HCEC 1CT (cell line): ENCODE results near the gene FUBP1.
"Not testable (repeated sequence)": the region's sequence is repeated elsewhere in the genome, so short reads cannot be mapped to it uniquely, and the experiment has no call there.

Experiments
- DNase-seq: peaks from one replicate; pipeline ENCODE4 v3.0.0-alpha.2; 2017

FUBP1 gene

DNA sequence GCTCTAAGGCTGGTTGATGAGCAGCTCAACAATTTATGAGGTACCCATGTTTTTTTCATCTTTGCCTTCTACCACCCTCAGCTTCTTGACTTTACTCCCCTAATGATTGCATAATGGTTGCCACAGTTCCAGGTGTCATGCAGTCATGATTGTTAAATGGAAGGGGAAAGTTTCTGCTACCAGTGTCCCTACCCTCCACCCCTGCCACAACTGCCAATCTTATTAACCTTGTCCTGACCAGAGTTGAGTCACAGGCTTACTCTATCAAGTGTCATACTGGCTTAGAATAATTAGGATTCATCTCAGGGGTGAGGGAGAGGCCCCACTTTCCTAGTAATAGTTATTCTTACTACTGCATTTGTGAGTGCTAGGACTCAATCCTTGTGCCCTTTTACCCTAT, 7.9 kb upstream of the FUBP1 start:
- DNase-seq, result no peak

DNA sequence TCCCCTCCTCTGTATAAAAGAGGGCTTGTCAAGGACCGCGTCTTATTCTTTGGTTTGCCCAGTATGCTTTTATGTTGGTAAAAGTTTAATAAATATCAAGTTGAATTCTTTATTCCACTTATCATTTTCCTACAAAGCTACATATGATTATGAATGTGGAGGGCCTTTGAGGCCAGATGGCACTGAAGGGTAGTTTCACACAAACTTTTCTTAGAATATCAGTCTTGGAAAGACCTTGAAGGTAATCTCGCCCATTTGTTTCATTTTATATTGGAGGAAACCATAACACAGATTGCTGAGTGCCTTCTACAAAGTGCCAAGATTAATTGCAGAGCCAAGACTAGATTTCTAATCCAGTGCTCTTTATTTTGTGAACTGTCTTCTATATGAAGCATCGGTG, 5.8 kb upstream of the FUBP1 start:
- DNase-seq, result no peak

DNA sequence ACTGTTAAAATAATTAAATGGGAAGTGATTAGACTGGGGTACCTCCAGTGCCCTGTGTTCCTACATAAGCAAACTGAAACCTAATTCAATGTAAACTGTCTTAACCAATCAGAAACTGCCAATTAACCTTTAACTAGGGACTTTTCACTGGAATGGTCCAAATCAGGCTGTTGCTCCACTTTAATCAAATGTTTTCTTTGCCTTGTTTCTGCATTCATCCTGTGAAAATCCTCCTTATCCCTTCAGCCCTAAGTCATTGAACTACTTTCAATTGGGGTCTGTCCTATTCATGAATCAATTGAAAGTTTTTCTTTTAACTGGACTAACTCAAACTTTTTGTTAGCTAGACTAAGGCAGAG, 5.1 kb upstream of the FUBP1 start:
- no peak for DNase-seq

DNA sequence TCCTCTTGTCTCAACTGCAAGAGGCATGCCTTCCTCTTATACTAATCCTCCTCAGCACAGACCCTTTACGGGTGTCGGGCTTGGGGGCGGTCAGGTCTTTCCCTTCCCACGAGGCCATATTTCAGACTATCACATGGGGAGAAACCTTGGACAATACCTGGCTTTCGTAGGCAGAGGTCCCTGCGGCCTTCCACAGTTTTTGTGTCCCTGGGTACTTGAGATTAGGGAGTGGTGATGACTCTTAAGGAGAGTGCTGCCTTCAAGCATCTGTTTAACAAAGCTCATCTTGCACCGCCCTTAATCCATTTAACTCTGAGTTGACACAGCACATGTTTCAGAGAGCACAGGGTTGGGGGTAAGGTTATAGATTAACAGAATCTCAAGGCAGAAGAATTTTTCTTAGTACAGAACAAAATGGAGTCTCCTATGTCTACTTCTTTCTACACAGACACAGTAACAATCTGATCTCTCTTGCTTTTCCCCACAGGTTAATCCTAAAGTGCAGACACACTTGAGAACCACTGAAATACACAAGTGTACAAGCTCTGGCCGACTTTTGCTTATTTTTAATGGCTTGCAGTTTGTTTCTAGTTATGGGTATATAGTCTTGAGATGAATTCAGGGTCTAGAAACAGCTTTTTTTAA, 4.6 kb upstream of the FUBP1 start:
- DNase-seq, result not testable (repeated sequence)

DNA sequence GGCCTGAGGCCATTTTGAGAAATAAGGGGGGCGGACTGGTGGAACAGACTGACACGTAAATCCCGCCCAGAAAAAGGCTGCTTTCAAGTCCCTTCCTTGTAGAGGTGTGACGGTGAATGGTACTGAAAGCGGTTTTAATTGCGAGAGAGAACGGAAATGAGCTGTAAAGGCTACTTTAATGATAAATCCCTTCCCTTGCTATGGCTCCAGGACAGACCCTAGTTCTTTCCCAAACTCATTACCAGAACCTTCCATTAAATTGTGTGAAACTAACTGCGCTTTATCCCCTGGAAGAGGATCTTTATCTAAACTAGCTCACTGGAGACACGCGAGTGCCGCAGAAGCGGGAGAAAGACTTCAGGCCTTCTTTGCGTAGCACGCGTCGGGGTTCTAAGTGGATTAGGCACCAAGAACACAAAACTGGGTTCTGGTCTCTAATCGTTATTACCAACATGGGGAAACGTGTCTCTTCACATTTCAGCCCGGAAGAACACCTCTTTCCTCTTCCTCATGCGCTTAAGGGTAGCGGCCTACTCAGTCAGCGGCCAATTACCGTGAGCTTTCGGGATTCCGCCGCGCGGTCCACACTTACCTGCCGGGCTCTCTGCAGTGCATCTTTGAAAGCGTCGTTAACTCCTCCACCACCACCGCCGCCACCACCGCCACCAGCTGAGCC, 441 bp downstream of the FUBP1 start:
- DNase-seq, result peak; percentile 84

DNA sequence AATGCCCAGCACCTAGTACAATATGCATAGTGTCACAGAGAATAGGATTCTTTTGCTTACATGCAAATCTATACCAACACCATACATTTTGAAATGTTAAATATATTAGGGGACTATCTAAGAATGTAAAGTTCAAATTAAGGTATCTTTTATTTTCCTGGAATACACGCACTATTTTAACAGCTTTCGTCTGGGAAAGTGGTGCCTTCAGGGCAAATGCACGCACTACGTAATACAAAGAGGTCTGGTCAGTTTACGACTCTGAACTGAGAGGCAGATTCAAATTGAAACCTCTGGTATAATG, 931 bp downstream of the FUBP1 start:
- DNase-seq, result no peak

DNA sequence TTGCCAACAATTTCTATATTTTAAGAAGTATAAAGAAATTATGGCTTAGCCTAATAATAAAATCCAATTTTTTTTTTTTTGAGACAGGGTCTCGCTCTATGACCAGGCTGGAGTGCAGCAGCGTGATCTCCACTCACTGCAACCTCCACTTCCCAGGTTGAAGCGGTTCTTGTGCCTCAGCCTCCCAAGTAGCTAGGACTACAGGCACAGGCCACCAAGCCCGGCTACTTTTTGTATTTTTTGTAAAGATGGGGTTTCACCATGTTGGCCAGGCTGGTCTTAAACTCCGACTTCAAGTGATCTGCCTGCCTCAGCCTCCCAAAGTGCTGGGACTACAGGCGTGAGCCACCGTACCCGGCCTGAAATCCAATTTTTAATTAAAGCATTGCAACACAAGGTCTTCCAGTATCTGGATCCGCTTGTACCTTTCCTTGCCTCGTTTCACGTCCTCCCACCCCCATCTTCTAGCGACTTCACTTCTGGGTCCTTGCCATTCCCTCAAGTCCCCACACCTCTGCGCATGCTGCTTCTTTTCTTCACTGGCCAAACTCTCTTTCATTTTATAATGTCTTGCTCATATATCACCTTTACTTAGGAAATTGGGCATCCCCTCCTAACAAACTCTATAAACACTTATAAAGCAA, 2.3 kb downstream of the FUBP1 start:
- DNase-seq, result no peak

DNA sequence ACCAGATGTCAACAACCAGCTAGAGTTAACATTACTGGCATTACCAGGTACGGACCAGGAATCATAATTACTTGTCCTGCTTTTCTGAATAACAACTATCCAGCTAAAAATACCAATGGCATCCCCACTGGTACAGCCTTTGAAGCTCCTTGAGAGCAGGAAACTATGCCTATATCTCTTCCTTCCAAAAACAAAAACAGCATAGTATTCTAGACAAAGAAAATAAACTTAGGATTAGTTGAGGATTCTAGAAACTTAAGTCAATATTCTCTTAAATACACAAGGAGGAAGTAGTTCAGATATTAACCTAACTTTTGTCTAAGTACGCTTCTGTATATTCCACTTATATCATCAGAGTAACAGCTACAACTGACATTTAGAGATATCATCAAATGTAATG, 3.0 kb downstream of the FUBP1 start:
- DNase-seq, result no peak

DNA sequence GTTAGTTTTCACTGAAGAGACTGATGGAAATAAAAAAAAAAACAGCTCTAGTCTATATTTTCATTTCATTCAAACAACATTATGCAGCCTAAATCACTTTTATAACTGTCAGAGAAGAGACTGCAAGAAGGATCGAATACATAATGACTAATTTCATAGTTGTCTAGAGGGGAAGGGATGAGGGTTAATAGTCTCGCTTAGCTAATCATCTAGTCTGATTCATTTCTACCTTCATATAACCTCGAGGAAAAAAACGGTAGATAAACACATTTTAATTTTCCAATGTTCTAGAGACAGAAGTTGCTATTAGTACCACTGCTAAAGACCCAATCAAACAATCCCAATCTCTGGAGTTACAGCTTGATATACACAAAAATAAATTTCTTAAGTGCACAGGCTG, 3.5 kb downstream of the FUBP1 start:
- DNase-seq, result peak; percentile 68

DNA sequence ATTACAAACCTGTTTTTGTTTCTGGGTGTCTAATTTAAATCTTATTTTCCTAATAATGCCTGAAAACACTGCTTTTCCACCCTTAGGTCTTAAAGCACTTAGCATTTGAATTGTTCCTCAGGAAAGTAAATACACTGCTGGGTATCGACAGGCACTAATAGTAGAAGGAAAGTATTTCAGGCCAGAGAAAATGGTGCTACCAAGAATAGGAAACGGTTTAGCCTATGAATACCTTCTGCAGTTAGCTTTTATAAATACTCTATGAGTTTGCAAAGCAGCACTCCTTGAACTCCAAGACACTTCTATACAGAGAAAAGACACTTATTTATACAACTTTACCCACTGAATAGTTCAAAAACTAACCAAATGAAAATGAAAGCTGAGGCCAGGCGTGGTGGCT, 6.8 kb downstream of the FUBP1 start:
- no peak for DNase-seq

DNA sequence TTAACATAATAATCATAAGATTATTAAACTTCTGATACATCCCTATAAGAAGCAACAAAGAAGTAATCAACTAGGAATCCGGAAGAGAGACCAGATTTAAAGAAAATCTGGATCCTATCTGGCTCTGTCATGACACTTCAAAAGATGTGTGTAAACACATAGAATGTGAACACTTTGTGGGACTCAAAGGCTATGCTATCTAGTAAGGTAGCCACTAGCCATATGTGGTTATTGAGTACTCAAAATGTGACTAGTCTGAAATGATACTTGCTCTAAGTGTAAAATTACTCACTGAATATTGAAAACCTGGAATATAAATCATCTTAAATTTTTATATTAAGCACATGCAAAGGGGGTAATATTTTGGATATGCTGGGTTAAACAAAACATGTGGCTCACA, 8.7 kb downstream of the FUBP1 start:
- DNase-seq, result peak; percentile 38

DNA sequence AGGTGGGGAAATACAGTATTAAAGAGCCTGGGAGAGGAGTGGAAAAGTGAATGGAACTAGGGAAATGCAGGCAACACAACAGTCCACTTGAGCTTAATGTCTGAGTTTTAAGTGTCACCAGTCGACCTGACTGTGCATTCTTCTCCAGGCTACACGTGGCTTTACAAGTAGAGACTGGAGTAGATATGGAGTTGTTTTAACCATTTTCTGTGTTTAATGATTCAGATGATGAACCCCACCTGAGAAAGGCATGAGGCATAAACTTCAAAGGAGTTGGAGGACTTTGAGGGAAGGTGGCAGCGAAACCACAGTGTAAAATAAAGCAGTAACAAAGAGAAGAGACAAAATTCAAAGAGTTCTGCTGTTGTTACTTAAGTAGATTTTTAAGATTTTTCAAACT, 12.6 kb downstream of the FUBP1 start:
- DNase-seq, result no peak

DNA sequence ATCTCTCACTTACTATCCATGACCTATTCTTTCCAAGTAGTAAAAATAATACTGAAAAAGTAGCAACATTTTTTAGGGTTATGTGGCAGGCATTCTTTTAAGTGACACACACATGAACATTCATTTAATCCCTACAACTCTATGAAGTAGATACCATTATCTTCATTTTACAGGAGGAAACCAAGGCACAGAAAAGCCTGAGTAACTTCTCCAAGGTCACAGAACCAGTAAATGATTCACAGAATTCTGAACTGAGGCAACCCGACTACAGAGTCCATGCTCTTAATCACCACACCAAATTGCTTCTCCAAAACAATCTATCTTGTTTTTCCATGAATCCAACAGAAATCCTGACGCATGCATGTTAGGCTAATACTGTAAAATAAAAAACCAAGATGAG, 17.5 kb downstream of the FUBP1 start:
- no peak for DNase-seq

DNA sequence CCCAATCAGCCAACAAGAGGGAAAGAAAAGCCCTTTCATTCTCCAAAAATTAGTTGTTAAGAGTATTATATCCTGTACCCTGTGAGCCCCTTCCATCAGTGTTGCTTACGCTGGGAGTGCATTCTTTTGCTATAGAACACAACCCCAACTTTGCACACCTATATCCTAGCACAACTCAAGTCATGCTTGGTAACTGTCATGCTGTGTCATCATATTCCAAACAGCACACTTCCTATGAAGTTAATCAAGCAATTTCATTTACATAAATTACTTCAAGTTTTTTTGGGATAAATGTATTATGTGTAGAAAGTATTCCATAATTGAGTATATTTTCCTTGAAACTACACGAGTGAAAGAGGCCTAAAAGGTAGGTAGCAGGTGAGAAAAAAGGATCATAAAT, 20.0 kb downstream of the FUBP1 start:
- DNase-seq, result no peak

DNA sequence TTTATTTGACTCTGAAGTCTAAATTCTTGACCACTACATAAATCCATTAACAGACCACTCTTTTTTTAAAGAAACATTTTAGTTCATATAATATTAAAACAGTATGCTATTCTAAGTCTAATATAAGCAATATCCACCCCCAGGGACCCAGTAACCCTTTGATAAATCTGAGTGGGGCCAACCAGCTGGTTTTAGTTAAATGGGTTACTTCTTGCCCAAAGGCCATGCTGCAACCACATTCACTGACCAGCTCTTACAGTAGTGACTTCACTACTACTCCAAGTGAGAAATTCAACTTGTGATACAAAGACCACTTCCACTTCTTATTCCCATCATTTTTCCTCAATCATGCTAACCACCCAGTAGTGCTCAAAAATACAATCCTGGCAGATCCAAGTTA, 20.5 kb downstream of the FUBP1 start:
- DNase-seq, result no peak

DNA sequence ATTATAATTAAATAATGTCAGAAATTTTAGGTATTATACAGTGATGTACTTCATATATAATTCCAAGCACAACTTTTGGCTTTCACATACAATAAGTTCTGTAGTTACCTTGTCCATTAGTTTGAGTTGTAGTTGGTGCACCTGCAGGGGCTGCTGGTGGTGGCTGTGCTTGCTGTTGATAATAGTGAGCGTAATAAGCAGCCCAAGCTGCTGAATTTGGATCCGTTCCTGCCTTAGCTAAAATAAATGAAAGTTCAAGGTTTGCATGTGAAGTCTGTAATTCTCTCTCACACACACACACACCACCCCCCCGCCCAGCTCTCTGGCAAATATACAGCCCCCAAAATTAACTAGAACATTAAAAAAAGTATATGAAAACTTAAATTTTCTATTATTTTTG, 22.4 kb downstream of the FUBP1 start:
- no peak for DNase-seq

DNA sequence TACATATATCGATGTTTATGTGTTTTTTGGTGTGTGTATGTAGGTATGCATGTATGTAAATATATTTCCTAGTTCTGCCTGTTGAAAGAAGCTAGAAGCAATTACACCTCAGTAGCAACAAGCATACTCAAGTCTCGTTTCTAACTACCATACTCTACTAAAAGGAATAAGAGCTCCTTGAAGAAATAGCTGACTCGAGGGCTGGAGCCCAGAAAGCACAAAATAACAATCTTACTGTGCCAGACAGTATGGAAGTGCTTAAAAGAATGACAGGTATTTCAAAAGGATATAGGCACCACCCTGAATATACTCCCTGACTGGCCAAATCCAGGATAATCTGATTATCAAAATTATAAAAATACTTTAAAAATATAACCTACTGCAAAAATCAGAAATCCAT, 23.2 kb downstream of the FUBP1 start:
- DNase-seq, result no peak

DNA sequence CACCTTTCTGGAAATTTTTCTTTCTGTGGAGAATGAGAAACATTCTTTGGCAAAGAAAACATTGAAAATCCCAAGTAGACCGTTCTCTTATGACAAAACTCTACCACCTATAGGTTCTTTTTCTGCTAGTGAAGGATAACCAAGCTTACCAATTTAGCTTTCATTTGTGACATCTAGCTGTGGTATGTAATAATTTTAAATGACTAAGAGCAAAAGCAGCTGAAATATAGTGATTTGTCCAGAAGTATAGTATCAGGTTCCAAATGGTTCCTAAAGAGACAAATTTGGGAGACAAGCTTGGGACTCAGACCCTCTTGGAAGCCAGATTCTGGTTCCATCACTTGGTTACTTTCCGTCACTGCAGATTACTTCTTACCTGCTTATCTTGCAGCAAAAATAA, 24.4 kb downstream of the FUBP1 start:
- peak; percentile 48 for DNase-seq

DNA sequence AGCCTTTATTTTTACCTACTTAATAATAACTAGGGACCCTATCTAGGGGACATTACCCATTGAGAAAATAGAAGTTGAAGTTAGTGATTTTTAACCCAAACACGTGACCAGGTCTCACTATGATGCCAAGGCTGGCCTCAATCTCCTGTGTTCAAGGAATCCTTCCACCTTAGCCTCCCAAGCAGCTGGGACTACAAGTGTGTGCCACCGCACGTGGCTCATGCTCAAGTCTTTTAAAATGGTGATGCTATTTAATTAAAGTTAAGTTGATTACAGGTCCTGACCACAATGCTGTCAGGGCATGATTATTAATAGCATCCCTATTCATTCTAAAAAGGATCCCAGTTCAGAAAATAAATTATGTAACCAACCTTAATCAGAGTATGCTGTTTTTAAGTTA, 25.0 kb downstream of the FUBP1 start:
- DNase-seq, result no peak

DNA sequence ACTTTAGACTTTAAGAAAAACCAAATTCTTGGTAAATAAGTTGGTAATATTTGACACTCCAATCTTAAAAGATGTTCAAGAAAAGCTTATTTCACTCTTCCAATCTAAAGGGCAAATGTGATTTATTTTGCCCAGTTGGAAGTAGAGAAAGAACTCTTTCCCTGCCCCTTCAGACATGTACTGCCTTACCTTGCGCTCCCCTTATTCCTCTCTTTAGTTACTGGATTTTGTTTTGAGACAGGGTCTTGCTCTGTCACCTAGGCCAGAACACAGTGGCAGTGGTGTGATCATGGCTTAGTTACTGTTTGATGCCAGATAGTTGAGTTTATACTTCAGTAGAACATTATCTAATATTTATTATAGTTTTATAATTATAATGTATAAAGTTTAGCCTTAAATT, 27.5 kb downstream of the FUBP1 start:
- no peak for DNase-seq

DNA sequence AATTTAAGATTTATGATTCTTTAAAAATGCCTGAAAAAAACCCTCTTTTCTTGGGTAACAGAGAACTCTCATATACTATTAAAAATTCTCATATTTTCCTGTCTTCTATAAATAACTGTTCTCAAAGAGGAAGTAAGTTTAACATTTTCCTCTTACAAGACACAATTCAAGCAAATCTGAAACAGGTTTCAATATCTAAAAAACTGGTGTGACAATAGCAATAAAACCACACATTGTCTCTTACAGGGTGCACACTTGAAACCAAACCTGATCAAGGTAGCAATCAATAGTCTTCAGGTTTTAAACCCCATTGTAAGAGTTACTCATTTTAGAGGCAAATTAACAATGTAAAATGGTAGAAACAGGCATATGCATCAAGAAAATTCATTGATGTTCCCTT, 28.0 kb downstream of the FUBP1 start:
- DNase-seq, result no peak

DNA sequence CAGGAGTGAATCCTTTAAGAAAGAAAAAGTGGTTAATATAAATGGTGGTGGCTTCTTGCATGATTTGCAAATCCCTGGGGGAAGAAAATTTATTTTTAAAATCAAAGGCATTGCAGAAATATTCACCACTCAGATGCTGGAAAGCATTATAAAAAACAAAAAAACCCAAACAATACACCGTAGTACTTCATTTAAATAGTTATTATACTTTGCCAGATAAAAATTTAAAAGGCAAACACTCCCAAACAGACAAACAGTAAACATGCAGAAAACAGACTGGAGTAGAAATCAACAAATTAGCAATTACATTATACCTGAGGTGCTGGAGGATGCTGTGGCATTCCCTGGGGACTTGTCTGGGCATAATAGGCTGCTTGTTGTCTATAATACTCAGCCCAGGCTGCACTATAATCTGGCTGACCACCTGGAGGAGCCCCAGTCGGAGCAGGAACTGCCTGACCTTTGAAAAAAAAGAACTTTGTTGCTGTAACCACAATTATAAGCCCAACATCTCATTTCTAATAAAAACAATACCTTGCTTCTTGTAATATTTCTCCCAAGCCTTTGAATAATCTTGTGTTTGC, 29.9 kb downstream of the FUBP1 start:
- peak; percentile 37 for DNase-seq

DNA sequence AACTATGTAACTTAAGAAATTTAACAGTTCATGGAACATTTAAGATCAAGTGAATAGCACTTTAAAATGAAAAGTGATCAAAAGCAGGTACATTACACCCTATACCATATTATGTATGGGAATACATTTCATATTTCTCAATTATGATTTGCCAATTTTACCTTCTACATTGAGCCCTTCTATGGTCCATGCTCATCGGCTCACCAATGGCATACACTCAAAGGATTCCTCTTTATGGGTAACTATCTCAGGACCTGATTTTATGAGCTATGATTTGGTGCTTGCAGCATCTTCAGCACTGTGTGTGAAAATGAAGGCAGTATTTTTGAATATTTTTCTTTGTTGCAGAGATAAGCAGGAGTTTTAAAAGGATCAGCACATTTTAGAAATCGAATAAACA, 33.5 kb downstream of the FUBP1 start:
- DNase-seq, result no peak

DNA sequence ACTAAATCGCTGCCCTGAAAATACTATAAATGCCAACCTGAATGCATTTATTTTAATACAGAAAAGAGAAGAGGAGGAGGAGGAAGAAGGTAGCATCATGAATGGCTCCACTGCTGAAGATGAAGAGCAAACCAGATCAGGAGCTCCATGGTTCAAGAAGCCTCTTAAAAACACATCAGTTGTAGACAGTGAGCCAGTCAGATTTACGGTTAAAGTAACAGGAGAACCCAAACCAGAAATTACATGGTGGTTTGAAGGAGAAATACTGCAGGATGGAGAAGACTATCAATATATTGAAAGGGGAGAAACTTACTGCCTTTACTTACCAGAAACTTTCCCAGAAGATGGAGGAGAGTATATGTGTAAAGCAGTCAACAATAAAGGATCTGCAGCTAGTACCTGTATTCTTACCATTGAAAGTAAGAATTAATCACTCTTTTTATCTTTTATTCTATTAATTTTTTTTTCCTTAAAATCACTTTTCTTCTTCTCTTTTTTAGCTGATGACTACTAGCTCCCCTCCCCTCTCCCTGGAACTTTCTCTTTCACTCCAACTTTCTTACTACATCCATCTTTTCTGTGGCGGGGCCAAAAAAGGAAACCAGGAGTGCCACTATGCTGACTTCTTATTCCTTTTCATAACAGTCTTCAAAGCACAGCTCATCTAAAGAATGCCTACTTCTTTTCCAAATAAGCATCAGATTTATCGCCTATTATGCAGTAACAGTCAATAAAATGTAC, 36.3 kb downstream of the FUBP1 start:
- DNase-seq, result no peak
